HG03442 (cell line): Measurements from ENCODE around the gene MGAT5B.
"Not testable (repeated sequence)": the region's sequence is repeated elsewhere in the genome, so short reads cannot be mapped to it uniquely, and the experiment has no call there.

ENCODE experiments used
- ATAC-seq: cut with Tn5 transposase; IDR thresholded peaks from one replicate; pipeline ENCODE4 v1.9.1; 2021; ENCODE audit warnings: mild to moderate bottlenecking, moderate library complexity; ENCODE audit not compliant: unreplicated experiment

Gene MGAT5B

DNA sequence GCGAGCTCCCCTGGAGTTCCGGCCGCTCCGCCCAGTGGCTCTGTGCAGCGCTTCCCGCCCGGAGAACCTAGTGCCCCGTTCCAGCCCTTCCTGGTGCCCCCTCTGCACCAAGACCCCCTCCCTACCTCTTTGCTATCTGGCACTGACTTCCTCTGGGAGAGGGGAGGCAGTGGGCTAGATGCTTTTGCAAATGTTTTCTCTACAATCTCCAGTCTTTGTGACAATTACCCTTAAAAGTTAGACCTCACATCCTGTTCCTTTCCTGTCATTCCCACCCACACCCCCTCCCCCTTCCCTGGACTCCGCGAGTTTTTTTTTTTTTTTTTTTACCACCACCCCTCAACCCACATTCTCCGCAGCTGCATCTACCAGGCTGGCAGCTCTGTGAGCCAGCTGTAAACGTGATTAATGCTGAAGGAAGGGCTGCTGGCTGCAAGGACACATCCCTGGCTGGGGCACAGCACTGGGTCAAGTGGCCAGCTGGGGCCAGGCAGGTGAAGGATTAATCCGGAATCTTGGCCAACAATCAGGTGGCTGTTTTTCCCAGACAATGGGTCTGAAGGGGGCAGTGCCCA is 101.5 kb downstream of the MGAT5B start:
- ATAC-seq: no peak

DNA sequence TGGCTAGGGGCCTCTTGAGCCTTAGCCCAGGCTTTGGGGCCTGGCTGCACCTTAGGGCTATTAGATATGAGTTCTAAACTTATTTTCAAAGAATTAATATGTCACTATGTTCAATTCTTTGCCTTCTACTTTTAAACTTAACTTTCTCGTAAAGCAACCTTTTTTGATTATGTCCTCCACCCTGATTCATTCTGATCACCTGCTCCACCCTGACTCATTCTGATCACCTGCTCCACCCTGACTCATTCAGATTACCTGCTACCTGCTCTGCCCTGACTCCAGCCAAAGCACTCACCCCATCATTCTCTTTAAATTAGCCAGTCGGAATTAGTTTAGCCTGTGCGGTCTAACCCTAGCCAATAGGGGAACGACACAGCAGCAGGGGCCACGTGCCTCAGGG is 102.0 kb downstream of the MGAT5B start:
- ATAC-seq: not testable (repeated sequence)

DNA sequence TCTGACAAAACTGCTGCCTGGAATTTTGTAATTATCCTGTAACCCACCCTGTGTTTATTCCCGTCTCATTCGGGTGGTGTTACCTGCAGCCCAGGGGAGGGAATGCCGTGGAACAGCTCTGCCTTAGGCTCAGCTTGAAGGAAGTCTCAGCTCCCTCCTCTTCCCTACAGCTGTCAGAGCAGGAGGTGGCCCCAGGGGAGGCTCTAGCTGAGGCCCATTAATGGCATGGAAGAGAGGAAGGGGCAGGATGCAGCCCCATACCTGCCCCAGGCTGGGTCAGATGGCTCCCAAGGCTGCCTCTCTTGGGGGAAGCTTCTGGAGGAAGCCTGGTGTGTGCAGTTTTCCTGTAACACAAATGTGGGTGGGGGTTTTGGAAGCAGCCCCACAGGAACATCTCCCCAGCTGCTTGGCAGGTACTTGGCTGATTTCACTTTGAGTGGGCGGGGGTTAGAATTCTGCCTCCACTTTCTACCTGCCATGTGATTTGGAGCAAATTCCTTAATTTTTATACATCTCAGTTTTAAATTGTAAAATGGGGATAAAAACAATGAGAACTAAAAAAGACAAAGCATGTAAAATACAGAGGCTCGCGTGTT is 103.9 kb downstream of the MGAT5B start:
- ATAC-seq: no peak

DNA sequence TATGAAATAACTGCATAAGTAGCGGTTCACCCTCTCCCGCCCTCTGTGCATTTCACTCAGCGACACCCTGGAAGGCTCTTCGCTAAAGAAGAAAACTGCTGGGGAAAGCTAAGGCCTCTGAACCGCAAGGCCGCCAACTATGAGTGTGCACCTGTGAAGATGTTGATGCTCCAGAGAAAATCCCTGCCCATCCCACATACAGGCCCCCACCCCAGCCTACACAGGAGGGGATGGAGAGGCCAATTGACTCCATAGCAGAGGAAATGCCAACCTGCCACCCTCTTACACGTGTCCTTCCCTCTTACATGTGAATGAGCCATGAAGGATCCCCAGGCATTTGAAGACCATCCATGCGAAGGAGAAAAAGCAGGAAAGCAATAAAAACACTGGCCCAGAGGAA is 104.8 kb downstream of the MGAT5B start:
- ATAC-seq: no peak

- no peak for ATAC-seq
Observed at GRCh38 chr17:76974721-76975120, 106.5 kb downstream of the MGAT5B start.

DNA sequence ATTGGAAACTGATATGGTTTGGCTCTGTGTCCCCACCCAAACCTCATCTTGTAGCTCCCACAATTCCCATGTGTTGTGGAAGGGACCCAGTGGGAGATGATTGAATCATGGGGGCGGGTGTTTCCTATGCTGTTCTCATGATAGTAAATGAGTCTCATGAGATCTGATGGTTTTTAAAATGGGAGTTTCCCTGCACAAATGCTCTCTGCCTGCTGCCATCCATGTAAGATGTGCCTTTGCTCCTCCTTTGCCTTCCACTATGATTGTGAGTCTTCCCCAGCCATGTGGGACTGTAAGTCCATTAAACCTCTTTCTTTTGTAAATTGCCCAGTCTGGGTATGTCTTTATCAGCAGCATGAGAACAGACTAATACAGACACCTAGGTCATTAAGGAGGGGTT is 109.8 kb downstream of the MGAT5B start:
- ATAC-seq: not testable (repeated sequence)

DNA sequence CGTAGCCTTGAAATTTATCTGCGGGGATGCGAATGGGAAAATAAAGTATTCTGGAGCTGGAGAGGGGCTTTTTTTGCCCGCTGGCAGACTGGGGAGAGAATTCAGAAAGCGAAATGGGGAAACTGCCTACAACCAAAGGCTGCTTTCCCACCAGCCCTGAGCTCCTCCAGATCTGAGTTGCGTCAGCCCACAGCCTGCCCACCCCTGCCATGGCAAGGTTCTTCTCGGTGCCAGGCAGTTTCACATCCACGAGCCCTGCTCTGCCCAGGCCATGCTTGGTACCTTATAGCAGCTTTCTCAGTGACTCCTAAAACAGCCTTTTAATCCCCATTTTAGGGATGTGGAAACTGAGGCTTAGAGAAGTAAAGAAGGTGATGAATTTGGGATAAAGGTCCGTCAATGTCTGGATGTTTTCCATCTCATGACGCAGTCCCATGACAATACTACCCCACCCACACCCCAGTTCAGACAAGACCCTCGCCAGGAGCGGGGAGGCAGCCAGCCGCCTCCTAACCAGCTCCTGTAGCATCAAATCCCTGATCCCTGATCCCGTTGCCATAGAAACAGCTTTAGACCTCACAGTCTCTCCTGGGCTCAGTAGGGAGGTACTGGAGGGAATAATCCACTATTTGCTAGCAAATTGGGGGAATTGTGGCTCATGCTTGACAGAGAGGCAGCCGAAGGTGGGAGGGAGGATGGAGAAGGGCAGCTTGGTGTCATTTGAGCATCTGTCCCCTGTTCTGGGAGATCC is 113.5 kb downstream of the MGAT5B start:
- ATAC-seq: no peak

DNA sequence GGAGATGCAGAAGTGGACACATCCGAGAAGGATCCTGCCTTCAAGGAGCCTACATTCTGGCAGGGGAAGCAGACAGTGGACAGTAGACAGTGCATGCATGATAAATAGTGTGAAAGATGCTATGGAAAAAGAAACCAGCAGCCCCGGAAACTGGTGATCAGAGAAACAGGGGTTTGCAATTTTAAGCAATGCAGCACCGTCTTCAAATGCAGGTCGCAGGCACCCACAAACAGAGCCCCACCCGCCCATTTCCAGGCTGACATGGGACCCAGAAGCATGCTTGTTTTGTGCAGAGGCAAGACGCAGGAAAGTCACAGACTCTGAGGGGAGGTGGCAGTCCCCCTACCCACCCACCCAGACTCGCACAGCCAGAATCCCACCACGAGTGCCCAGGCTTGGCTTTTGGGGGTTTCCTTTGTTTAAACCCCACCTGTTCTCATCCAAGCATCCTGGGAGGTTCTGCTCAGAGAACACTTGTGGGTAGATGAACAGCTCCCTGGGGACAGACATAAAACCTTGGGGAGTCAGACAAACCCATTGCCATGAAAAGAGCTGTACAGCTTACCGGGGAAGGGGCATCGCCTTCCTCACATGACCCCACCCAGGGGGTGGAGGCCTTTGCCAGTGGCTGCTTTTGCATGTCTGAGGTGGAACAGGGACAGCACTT is 114.3 kb downstream of the MGAT5B start:
- ATAC-seq: no peak

GRCh38 chr17:76983075-76983775 is 115.0 kb downstream of the MGAT5B start:
- no peak for ATAC-seq

GRCh38 chr17:76986365-76986764 is 118.2 kb downstream of the MGAT5B start:
- no peak for ATAC-seq

DNA sequence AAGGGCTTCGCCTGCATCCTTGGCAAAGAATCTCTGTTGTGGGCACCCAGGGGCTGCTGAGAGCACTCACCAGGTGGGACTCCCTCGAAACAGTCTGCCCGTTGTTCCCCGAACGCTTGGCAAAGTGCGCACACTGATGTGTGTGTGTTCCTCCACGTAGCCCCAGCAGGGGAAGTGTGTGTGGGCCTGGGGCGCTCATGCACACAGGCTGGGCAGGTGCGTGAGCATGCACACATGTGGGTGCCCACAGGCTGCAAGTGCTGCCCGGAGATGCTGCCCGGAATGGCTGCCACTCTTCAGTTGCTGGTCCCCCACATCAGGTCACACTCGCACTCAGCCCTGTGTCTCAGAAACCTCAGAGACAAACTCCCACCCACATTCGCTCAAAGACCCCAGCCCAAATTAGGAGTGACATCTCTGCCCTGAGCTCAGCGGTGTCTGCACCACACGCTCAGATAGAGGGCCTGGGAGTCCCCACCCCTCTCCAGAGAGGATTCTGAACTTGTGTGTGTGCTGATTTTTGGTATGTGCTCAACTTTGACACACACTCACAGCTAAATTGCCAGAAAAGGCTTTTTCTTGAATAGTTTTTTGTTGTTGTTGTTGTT is 119.4 kb downstream of the MGAT5B start:
- ATAC-seq: no peak

- ATAC-seq: no peak
Observed at GRCh38 chr17:76988796-76989195, 120.6 kb downstream of the MGAT5B start.

DNA sequence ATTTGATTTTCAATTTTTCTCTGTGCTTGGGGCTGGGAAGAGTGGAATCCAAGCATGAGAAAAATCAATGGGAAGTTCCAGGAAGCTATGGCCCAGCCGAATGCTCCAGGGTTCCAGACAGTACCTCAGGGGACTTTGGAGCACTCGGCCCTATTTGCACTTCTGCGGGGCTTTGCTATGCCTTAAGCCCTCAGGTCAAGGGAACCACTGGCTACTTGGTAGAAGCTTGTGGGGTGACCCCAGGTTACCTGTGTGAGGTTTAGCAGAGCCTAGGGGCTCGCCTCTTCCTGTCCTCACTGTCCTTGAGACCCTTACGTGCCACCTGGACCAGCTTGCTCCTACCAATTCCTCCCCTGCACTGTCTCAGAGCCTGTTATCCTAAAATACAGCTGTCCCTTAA is 121.3 kb downstream of the MGAT5B start:
- ATAC-seq: no peak

DNA sequence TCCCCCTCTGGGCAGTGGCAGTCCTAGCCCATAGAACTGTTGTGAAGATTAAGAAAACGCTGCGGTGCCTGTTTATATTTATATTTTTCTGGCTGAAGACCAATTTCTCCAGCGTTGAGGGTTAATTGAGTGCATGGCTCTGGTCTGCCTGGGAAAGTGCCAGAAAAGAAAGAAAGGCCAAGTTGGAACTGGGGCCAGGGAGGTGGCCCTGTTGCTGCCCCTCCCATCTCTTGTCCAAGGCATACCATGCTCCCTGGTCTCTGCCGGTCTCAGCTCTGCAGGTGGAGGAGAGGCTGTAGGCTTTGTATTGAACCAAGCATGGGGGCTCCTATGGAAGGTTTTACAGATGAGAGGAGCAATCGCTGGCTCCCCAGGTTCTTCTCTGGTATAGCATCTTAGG is 124.7 kb downstream of the MGAT5B start:
- ATAC-seq: no peak

- ATAC-seq: no peak
Observed at GRCh38 chr17:76993651-76994050, 125.4 kb downstream of the MGAT5B start.

DNA sequence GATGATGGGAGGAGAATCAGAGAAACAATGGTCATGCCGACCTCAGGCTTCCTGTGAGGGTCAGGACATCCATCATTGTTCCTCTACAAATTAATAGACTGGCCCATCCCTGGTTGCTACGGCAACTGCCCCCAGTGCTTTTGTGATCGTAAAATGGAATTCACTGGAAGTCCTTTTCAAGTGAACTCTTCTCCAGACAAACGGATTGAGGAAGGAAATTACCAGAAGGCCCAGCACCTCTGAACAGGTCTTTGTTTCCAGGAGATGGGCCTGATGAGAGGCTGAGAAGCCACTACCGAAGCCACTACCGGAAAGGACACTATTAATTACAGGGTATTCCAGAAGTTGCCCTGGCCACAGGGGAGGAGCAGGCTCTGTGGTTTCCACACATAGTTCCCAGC is 126.0 kb downstream of the MGAT5B start:
- ATAC-seq: no peak

DNA sequence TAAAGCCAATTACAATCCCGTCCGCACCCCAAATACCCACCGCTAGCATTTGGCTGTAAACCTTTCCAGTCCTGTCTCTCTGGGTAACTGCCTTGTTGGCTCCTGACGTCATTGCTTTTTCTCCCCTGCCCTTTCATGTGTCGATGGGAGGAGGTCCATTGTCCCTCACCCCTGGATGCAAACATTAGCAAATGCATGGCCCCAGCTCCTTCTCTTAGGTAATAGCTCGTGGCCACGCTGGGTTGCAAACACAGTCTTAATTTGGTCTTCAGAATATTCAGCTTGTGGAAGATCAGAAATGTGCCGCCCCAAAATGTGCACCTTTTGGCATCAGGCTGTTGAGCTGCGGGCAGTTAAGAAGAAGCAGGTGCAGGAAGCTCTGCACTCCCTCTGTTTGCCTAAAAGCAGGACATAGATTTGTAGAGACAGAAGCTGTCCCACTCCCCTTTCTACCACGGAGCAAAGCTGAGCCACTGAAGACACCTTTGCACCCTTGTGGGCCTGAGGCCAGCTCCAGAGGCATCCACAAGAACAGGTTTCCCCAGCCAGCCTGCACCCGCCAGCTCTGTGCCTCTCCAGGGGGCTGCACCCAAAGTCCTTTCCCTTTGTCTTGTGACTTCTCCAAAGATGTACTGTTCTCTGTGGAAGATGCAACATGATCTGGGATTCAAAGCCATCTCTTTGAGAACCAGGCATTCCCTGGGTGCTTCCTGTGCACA is 127.3 kb downstream of the MGAT5B start:
- ATAC-seq: no peak

- ATAC-seq: no peak
Observed at GRCh38 chr17:76996741-76997694, 128.8 kb downstream of the MGAT5B start.

DNA sequence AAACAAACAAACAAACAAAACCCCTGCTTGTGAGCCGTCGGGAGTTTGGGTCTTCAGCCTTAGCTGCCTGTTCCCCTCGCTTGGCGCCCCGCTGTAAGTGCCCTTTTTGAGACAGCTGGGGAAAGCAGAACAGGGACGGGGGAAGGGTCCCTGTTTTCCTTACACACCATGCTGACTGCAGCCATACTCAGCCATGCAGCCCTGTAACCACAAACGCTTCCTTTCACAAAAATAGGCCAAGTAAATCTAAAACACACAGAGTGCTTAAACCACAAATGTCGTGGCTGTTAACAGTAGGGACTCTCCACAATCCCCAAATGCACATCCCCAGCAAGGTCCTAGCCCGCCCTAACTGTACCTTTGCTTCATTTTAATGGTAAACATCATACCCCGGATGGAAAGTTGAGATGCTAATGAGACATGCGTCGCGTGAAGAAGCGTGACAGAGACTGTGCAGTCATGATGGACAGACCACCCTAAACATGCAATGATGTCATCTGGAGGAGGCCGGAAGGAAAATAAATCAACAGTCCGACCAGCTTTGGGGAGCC is 129.9 kb downstream of the MGAT5B start:
- no peak for ATAC-seq
